ENCODE measurements around the gene PLSCR3.

Gene PLSCR3

GRCh38 chr17:7346761-7347614 lies 47.3 kb downstream of the PLSCR3 start:
- no peak overlapping the region for H3K4me3 ChIP-seq (replicated peaks in 1 of 2; ENCODE audit: low read depth in 2 of 2, low read length in 2 of 2)
- TF ChIP-seq, protein P1, sequence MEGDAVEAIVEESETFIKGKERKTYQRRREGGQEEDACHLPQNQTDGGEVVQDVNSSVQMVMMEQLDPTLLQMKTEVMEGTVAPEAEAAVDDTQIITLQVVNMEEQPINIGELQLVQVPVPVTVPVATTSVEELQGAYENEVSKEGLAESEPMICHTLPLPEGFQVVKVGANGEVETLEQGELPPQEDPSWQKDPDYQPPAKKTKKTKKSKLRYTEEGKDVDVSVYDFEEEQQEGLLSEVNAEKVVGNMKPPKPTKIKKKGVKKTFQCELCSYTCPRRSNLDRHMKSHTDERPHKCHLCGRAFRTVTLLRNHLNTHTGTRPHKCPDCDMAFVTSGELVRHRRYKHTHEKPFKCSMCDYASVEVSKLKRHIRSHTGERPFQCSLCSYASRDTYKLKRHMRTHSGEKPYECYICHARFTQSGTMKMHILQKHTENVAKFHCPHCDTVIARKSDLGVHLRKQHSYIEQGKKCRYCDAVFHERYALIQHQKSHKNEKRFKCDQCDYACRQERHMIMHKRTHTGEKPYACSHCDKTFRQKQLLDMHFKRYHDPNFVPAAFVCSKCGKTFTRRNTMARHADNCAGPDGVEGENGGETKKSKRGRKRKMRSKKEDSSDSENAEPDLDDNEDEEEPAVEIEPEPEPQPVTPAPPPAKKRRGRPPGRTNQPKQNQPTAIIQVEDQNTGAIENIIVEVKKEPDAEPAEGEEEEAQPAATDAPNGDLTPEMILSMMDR (IDR thresholded peaks at IDR 0.05; ENCODE audit: low read depth, low read length) = no peak
- DNase-seq (ENCODE audit: low read depth in 2 of 2) = no peak

GRCh38 chr17:7343250-7343649 lies 51.1 kb downstream of the PLSCR3 start:
- no peak overlapping the region for H3K4me3 ChIP-seq (replicated peaks in 1 of 2; ENCODE audit: low read depth in 2 of 2, low read length in 2 of 2)
- TF ChIP-seq, protein P1 (IDR thresholded peaks at IDR 0.05; ENCODE audit: low read depth, low read length) = no peak
- no peak for DNase-seq (ENCODE audit: low read depth in 2 of 2)

- DNase-seq (ENCODE audit: low read depth in 2 of 2) = no peak
- TF ChIP-seq, protein P1 (IDR thresholded peaks at IDR 0.05; ENCODE audit: low read depth, low read length) = no peak
These were observed 52.5 kb downstream of the PLSCR3 start for GRCh38 chr17:7341842-7342241.

DNA sequence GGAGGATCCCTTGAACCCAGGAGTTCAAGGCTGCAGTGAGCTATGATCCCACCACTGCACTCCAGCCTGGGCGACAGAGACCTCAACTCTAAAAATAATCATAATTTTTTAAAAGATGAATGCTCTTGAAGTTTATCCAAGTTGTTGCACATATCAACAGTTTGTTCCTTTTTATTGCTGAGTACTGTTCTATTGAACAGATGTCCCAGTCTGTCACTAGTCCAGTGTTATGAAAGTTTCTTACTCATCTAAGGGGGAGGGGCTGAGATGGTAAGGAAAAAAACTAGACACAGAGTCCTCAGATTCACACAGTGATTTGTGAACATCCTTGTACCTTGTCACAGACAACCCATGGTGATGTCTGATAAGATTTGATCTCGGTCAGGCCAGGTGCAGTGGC lies 54.1 kb downstream of the PLSCR3 start:
- peak in 1 of 2 donors; percentile 31 for DNase-seq (ENCODE audit: low read depth in 2 of 2)

More at GRCh38 chr17:7341842-7342241, 52.5 kb downstream of the PLSCR3 start:
- no peak overlapping the region for H3K4me3 ChIP-seq (replicated peaks in 1 of 2; ENCODE audit: low read depth in 2 of 2, low read length in 2 of 2)

More for the DNA sequence above, 54.1 kb downstream of the PLSCR3 start:
- no peak overlapping the region for H3K4me3 ChIP-seq (replicated peaks in 1 of 2; ENCODE audit: low read depth in 2 of 2, low read length in 2 of 2)
- TF ChIP-seq, protein P1 (IDR thresholded peaks at IDR 0.05; ENCODE audit: low read depth, low read length) = no peak
